Common myeloid progenitor, CD34-positive (primary cell): ENCODE measurements around the gene ARL8A.
"Not testable (repeated sequence)": the region's sequence is repeated elsewhere in the genome, so short reads cannot be mapped to it uniquely, and the experiment has no call there.

ENCODE experiments used
- CTCF ChIA-PET: fragments of 350-600 bp; sonication (Branson Sonifier 250); formaldehyde crosslinking; loops from one replicate; lab custom pipeline; 2021; ENCODE audit warnings: antibody characterized with exemption; lab: Charles Lee
- POLR2A ChIA-PET: fragments of 350-600 bp; sonication (Branson Sonifier 250); formaldehyde crosslinking; loops from one replicate; lab custom pipeline; 2021; ENCODE audit warnings: antibody characterized with exemption; lab: Charles Lee
- DNase-seq, 3 donors: peaks; one replicate each; pipeline versions ENCODE4 v3.0.0 to v3.0.0-alpha.2; 2013
- H3K27ac ChIP-seq, 2 experiments: 1 replicate in 1 of 2; 2 replicates in 1 of 2; pipeline ENCODE4 v1.7.0; 2013; ENCODE audit warnings: inconsistent platforms in 2 of 2, low read length in 2 of 2, mild to moderate bottlenecking in 2 of 2, low read depth in 1 of 2, moderate library complexity in 1 of 2; ENCODE audit not compliant: severe bottlenecking in 2 of 2, insufficient read depth in 1 of 2, poor library complexity in 1 of 2
- H3K27me3 ChIP-seq, 5 experiments: replicated peaks in 2 of 5; 1 replicate in 3 of 5; 2 replicates in 2 of 5; pipeline versions ENCODE4 v1.6.1 to v1.7.0; 2013; ENCODE audit warnings: low read length in 4 of 5, mild to moderate bottlenecking in 2 of 5, moderate library complexity in 2 of 5, inconsistent platforms in 1 of 5; ENCODE audit not compliant: insufficient read depth in 5 of 5, control insufficient read depth in 4 of 5
- H3K36me3 ChIP-seq, 4 experiments: 1 replicate in 2 of 4; 2 replicates in 2 of 4; pipeline versions ENCODE4 v1.6.1 to v1.7.0; 2013; ENCODE audit warnings: low read length in 3 of 4, control low read depth in 1 of 4, mild to moderate bottlenecking in 1 of 4; ENCODE audit not compliant: control insufficient read depth in 4 of 4, insufficient read depth in 4 of 4
- H3K4me1 ChIP-seq, 4 experiments: 1 replicate in 3 of 4; 2 replicates in 1 of 4; pipeline versions ENCODE4 v1.6.1 to v1.7.1; 2013; ENCODE audit warnings: low read length in 3 of 4, mild to moderate bottlenecking in 3 of 4, control low read depth in 1 of 4, inconsistent platforms in 1 of 4, moderate library complexity in 1 of 4; ENCODE audit not compliant: control insufficient read depth in 4 of 4, insufficient read depth in 4 of 4; ENCODE audit errors: control extremely low read depth in 1 of 4
- H3K4me3 ChIP-seq, 7 experiments: 1 replicate in 4 of 7; 2 replicates in 3 of 7; pipeline versions ENCODE4 v1.5.1 to v1.7.0; 2013; ENCODE audit warnings: mild to moderate bottlenecking in 7 of 7, low read length in 6 of 7, moderate library complexity in 6 of 7, inconsistent platforms in 2 of 7, low read depth in 2 of 7, control low read depth in 1 of 7; ENCODE audit not compliant: insufficient read depth in 4 of 7, control insufficient read depth in 1 of 7; ENCODE audit errors: extremely low read depth in 1 of 7
- H3K9me3 ChIP-seq, 5 experiments: 1 replicate in 4 of 5; 2 replicates in 1 of 5; pipeline versions ENCODE4 v1.6.1 to v1.7.1; 2013; ENCODE audit warnings: low read length in 4 of 5, mild to moderate bottlenecking in 2 of 5, inconsistent platforms in 1 of 5, low read depth in 1 of 5, moderate library complexity in 1 of 5; ENCODE audit not compliant: control insufficient read depth in 4 of 5, insufficient read depth in 2 of 5; ENCODE audit errors: control extremely low read depth in 1 of 5
- WGBS: methylation state at CpG from one replicate; pipeline ENCODE4 v1.1.5; 2013; ENCODE audit not compliant: insufficient coverage; 5-methylcytosine and 5-hydroxymethylcytosine counted together

Gene ARL8A

DNA sequence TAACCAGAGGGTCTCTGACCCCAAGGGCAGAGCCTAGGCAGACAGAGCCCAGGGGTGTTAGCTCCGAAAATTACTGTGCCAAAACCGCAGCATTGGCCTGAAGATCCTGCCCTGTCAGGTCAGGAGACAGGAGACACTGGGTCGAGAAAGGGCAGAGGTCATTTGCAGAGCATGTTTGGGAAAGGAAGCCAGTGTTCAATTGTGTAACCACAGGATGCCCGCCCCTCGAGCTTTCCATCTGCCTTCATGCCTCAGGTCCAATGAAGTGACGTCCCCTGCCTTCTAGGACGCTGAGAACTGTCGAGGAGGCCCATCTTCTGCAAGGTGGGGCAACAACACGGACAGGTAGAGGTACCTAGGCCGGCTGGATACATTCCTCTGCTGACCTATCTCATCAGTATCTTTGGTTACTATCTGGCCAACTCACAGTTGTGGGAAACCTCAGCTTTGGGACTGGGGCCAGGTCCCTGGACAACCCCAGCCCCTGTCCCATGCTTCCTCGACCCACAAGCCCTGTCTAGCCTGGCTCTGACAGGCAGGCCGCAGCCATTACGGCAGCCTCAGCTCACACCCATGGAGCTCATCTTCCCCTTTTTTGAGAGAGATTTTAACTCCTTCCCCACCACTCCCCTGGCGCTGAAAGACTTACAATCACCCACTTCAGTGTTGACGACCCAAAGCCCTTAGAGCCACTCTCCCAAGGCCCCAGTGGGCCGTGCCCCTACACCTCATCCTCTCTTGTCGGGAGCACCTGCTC lies 1.3 kb downstream of the ARL8A start:
- DNase-seq = peak; percentile 72 to 90 (median 84)
- ChIA-PET CTCF (interaction anchor here (0.6 to 3.3 kb wide), 10 partner anchors 9 to 597 kb away, joined by 3 to 21 read pairs (median 4); partner anchors contain the start of gene PTPN7), POLR2A (interaction anchor here (0.5 to 2.0 kb wide), 4 partner anchors 8 to 63 kb away, joined by 3 to 11 read pairs (median 6); no protein-coding TSS in a partner anchor)
- 6% methylated on average over 15 of the region's 17 CpGs for WGBS
- peak overlapping the region; percentile 77 to 88 for H3K27ac ChIP-seq
- H3K4me1 ChIP-seq = peaks cover 1 to 35% (median 23%) of the 10 kb centered on the region in 4 experiments
- H3K27me3 ChIP-seq = no peaks in the 10 kb centered on the region
- H3K4me3 ChIP-seq = peak overlapping the region; percentile 75 to 90 (median 84)
- H3K36me3 ChIP-seq = peaks cover 3 to 30% (median 22%) of the 10 kb centered on the region in 4 experiments
- H3K9me3 ChIP-seq = no peaks in the 10 kb centered on the region

DNA sequence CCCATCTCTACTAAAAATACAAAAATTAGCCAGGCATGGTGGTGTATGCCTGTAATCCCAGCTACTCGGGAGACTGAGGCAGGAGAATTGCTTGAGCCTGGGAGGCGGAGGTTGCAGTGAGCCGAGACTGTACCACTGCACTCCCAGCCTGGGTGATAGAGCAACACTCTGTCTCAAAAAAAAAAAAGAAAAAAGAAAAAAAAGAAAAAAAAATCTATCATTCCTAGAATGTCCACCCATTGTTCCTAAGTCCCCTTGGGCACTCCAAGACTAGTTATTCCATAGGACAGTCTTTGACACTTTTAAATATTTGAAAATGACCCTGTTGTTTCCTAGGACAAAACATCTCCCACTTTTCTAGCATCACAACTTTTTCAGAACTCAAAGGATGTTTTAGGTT lies 3.1 kb downstream of the ARL8A start:
- H3K27me3 ChIP-seq, DNase-seq, POLR2A ChIA-PET, H3K9me3 ChIP-seq, H3K27ac ChIP-seq, H3K4me3 ChIP-seq: not testable (repeated sequence)
- peaks cover 2 to 26% (median 18%) of the 10 kb centered on the region in 4 experiments for H3K36me3 ChIP-seq
- H3K4me1 ChIP-seq = peaks cover 1 to 35% (median 23%) of the 10 kb centered on the region in 4 experiments
- 80% methylated on average over 1 of the region's 3 CpGs for WGBS
- CTCF ChIA-PET = interaction anchor here (1.1 to 3.3 kb wide), 2 partner anchors 19 to 22 kb away, joined by 3 to 9 read pairs; partner anchors contain the start of gene PTPN7

DNA sequence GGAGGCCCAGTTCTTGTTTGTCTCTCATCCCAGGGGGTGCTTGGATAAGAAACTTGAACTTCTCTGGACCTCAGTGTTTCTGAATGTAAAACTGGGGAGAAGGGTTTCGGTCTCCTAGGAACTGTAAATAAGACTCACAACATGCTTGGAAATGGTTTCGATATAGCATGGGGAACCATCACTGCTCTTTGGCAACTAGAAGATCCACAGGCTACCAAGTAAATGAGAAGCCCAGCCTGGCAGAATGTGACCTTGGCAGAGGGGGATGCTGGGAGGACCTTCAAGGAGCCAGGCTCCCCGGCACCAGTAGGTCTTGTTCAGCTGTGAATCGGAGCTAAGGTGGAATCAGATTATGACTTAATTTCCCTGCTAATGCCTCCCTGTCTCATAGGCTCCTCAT lies 3.7 kb downstream of the ARL8A start:
- H3K4me1 ChIP-seq = peaks cover 1 to 30% (median 23%) of the 10 kb centered on the region in 4 experiments
- no peaks in the 10 kb centered on the region for H3K27me3 ChIP-seq
- CTCF ChIA-PET = interaction anchor here (1.1 kb wide), 1 partner anchor 21 kb away, joined by 3 read pairs; no protein-coding TSS in a partner anchor
- no peak overlapping the region for H3K4me3 ChIP-seq
- POLR2A ChIA-PET = no interaction called here
- H3K9me3 ChIP-seq = no peaks in the 10 kb centered on the region
- no peak overlapping the region for H3K27ac ChIP-seq
- 100% methylated on average over 4 of the region's 4 CpGs for WGBS
- DNase-seq = no peak
- H3K36me3 ChIP-seq = peaks cover 2 to 29% (median 20%) of the 10 kb centered on the region in 4 experiments

DNA sequence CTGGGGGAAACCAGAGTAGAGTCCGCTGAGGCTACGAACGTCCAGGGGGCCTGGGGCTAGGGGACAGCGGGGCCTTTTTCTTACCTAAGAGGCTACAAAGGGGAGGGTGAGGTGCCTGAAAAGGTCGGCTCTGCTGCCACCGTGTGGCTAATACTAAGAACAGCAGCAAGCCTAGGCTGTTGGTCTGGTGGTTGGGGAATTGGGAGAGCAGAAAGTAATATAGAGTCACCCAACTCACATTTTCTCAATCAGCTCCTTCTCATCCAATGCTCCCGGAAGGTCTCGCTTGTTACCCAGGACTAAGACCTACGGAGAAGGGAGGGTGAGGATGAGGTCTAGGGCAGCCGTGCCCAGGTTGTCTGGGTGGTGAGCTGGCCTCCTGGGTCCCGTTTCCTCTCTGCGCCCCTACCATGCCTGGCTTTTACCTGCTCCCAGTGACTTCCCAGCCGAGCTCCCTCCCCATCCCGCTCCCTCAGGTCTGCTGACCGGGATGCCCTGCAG lies 9.3 kb downstream of the ARL8A start:
- H3K4me1 ChIP-seq = peaks cover 0 to 3% (median under 1%) of the 10 kb centered on the region in 4 experiments
- ChIA-PET POLR2A (interaction anchor here (1.7 kb wide), 1 partner anchor 9 kb away, joined by 11 read pairs; the partner anchor contains the start of gene ARL8A), CTCF (interaction anchor here (0.7 to 3.9 kb wide), 23 partner anchors 8 to 139 kb away, joined by 3 to 31 read pairs (median 5); partner anchors contain the start of genes ARL8A, ELF3, GPR37L1 and PTPN7)
- WGBS = 63% methylated on average over 11 of the region's 15 CpGs
- H3K27me3 ChIP-seq = no peaks in the 10 kb centered on the region
- peak; percentile 51 to 76 (median 67) for DNase-seq
- H3K9me3 ChIP-seq = no peaks in the 10 kb centered on the region
- peaks cover 7 to 60% (median 44%) of the 10 kb centered on the region in 4 experiments for H3K36me3 ChIP-seq
- H3K27ac ChIP-seq = no peak overlapping the region
- no peak overlapping the region for H3K4me3 ChIP-seq

DNA sequence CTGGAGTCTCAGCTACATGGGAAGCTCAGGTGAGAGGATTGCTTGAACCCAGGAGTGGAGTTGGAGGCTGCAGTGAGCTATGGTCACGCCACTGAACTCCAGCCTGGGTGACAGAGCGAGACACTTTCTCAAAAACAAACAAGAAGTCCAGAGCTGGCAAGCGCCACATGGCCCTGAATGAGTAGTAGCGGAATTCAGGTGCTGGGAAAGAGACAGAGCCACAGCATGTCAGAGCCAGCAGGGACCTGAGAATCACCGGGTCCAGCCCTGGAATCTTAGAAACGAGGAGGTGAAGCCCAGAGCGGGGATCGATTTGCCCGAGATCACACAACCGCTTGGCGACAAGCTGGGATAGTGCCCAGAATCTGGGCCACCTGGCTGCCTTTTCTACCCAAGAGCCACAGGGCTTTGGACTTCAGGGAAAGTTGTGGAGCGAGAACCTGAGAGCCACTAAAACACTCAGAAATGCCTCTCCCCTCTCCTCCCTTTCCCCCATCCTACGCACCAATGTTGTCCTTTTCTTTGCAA lies 9.8 kb downstream of the ARL8A start:
- Histone ChIP-seq H3K36me3 (peaks cover 7 to 59% (median 44%) of the 10 kb centered on the region in 4 experiments), H3K4me3 (no peak overlapping the region), H3K4me1 (peaks cover 0 to 4% (median under 1%) of the 10 kb centered on the region in 4 experiments), H3K27ac (no peak overlapping the region), H3K27me3 (no peaks in the 10 kb centered on the region), H3K9me3 (no peaks in the 10 kb centered on the region)
- CTCF ChIA-PET = interaction anchor here (0.7 to 3.9 kb wide), 18 partner anchors 8 to 239 kb away, joined by 3 to 31 read pairs (median 6); partner anchors contain the start of genes ARL8A, ELF3, GPR37L1 and PTPN7
- no peak for DNase-seq
- POLR2A ChIA-PET = interaction anchor here (1.7 kb wide), 1 partner anchor 9 kb away, joined by 11 read pairs; the partner anchor contains the start of gene ARL8A
- 97% methylated on average over 11 of the region's 13 CpGs for WGBS

DNA sequence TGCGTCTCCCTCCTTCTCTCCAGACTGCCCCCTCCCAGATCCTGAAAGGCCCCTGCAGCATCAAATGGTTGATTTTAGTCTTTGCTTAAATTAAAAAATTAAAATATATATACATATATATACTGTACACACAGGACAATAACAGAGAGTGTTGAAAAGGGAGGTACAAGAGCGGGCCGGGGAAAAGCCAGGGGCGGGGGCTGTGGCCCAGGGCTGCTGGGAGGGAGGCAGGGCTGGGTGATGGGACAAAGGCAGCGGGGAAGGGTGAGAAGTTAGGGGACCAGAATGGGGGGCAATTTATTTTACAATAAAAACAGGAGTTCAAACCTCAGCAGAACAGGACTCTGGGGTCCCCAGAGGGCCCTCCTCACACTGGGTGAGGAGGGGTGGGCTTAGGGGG lies 10.5 kb downstream of the ARL8A start:
- Histone ChIP-seq H3K4me3 (no peak overlapping the region), H3K27me3 (no peaks in the 10 kb centered on the region), H3K9me3 (no peaks in the 10 kb centered on the region), H3K36me3 (peaks cover 7 to 59% (median 44%) of the 10 kb centered on the region in 4 experiments), H3K4me1 (peaks cover 0 to 4% (median under 1%) of the 10 kb centered on the region in 4 experiments), H3K27ac (no peak overlapping the region)
- ChIA-PET POLR2A (interaction anchor here (1.7 kb wide), 1 partner anchor 10 kb away, joined by 11 read pairs; the partner anchor contains the start of gene ARL8A), CTCF (interaction anchor here (0.7 to 3.9 kb wide), 12 partner anchors 10 to 238 kb away, joined by 3 to 31 read pairs (median 12); partner anchors contain the start of genes ARL8A, ELF3 and GPR37L1)
- 100% methylated on average over 5 of the region's 5 CpGs for WGBS
- no peak for DNase-seq
